OCI-LY3 (cell line): ENCODE results near the gene PI4KB.

Source experiments
- H2AFZ ChIP-seq: fragments of 200-600, 300-600 bp; shearing (Covaris generic); 2 replicates; pipeline ENCODE4 v1.6.0; 2014; ENCODE audit warnings: antibody characterized with exemption, low read depth, low read length
- H3K27ac ChIP-seq: fragments of 200-600, 300-600 bp; sonication (generic); 2 replicates; pipeline ENCODE4 v1.5.1; 2014; ENCODE audit warnings: mild to moderate bottlenecking, low read length, moderate library complexity, mixed read lengths
- H3K27me3 ChIP-seq: fragments of 200-600, 300-600 bp; sonication (generic); 2 replicates; pipeline ENCODE4 v1.6.1; 2014; ENCODE audit warnings: low read depth, low read length, mixed read lengths
- H3K36me3 ChIP-seq: fragments of 200-600, 300-600 bp; sonication (generic); replicated peaks from 2 replicates; pipeline ENCODE3; 2014; ENCODE audit warnings: low read depth, low read length, mixed read lengths
- H3K4me1 ChIP-seq: fragments of 300-600, 200-600 bp; sonication (generic); 2 replicates; pipeline ENCODE4 v1.6.1; 2014; ENCODE audit warnings: low read length, mixed read lengths
- H3K4me2 ChIP-seq: fragments of 200-600, 300-600 bp; sonication (generic); 2 replicates; pipeline ENCODE4 v1.6.1; 2014; ENCODE audit warnings: low read length, mixed read lengths
- H3K4me3 ChIP-seq: fragments of 300-600, 200-600 bp; sonication (generic); 2 replicates; pipeline ENCODE4 v1.5.1; 2014; ENCODE audit warnings: antibody characterized with exemption, mild to moderate bottlenecking, low read length, moderate library complexity
- H3K79me2 ChIP-seq: fragments of 300-600, 200-600 bp; shearing (Covaris generic); 2 replicates; pipeline ENCODE4 v1.6.1; 2014; ENCODE audit warnings: mild to moderate bottlenecking, low read length, mixed read lengths
- H3K9ac ChIP-seq: fragments of 300-600, 200-600 bp; shearing (Covaris generic); 2 replicates; pipeline ENCODE4 v1.6.0; 2014; ENCODE audit warnings: mild to moderate bottlenecking, low read length, moderate library complexity
- H3K9me3 ChIP-seq: fragments of 200-600, 300-600 bp; shearing (Covaris generic); 2 replicates; pipeline ENCODE4 v1.6.1; 2014; ENCODE audit warnings: low read length, mixed read lengths; ENCODE audit not compliant: insufficient read depth
- H4K20me1 ChIP-seq: fragments of 200-600, 300-600 bp; sonication (generic); 2 replicates; pipeline ENCODE4 v1.6.1; 2016; ENCODE audit warnings: low read length, mixed read lengths; ENCODE audit not compliant: insufficient read depth
- EZH2phosphoT487 ChIP-seq: fragments of 200-600 bp; shearing (Covaris generic); IDR thresholded peaks from 2 replicates; pipeline ENCODE4 v1.6.1; 2018; ENCODE audit warnings: antibody characterized with exemption, mixed run types, low read depth
- TF ChIP-seq, protein P1 (sequence below): fragments of 200-600, 300-600 bp; sonication (generic); IDR thresholded peaks from 2 replicates; pipeline ENCODE4 v1.5.1; 2014; ENCODE audit warnings: antibody characterized with exemption, low read length, low read depth

The PI4KB gene

GRCh38 chr1:151346769-151347522 lies 19.7 kb upstream of the PI4KB start, which contains the start of gene RFX5:
RFX5 (minus strand) TSS chr1:151347252; CDS start chr1:151346320, 932 bp downstream.
- Histone ChIP-seq H3K36me3 (peaks cover 49% of the 10 kb centered on the region), H3K9ac (peak within 1 kb of the TSS; percentile 99), H4K20me1 (no peaks in the 10 kb centered on the region), H3K4me1 (peaks cover 28% of the 10 kb centered on the region), H3K79me2 (peaks cover 29% of the 10 kb centered on the region), H2AFZ (peak within 1 kb of the TSS; percentile 12; the same call in 1 of the 2 replicates), H3K4me2 (peak within 1 kb of the TSS; percentile 99), H3K27me3 (no peaks in the 10 kb centered on the region), H3K4me3 (peak within 1 kb of the TSS; percentile 88), H3K9me3 (peaks cover 4% of the 10 kb centered on the region), H3K27ac (peak within 1 kb of the TSS; percentile 94)
- TF ChIP-seq EZH2phosphoT487 = no peak
- TF ChIP-seq, protein P1, sequence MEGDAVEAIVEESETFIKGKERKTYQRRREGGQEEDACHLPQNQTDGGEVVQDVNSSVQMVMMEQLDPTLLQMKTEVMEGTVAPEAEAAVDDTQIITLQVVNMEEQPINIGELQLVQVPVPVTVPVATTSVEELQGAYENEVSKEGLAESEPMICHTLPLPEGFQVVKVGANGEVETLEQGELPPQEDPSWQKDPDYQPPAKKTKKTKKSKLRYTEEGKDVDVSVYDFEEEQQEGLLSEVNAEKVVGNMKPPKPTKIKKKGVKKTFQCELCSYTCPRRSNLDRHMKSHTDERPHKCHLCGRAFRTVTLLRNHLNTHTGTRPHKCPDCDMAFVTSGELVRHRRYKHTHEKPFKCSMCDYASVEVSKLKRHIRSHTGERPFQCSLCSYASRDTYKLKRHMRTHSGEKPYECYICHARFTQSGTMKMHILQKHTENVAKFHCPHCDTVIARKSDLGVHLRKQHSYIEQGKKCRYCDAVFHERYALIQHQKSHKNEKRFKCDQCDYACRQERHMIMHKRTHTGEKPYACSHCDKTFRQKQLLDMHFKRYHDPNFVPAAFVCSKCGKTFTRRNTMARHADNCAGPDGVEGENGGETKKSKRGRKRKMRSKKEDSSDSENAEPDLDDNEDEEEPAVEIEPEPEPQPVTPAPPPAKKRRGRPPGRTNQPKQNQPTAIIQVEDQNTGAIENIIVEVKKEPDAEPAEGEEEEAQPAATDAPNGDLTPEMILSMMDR = no peak

GRCh38 chr1:151346082-151346768 lies 19.0 kb upstream of the PI4KB start:
- TF ChIP-seq EZH2phosphoT487 = no peak
- TF ChIP-seq, protein P1 = peak; percentile 38
- Histone ChIP-seq H3K79me2 (peaks cover 29% of the 10 kb centered on the region), H3K9me3 (no peaks in the 10 kb centered on the region), H3K4me2 (peak overlapping the region; percentile 99), H4K20me1 (no peaks in the 10 kb centered on the region), H3K4me3 (peak overlapping the region; percentile 88), H3K27ac (peak overlapping the region; percentile 94), H3K36me3 (peaks cover 54% of the 10 kb centered on the region), H3K9ac (peak overlapping the region; percentile 99), H2AFZ (no peak overlapping the region), H3K4me1 (peaks cover 32% of the 10 kb centered on the region), H3K27me3 (no peaks in the 10 kb centered on the region)

GRCh38 chr1:151344291-151344690 lies 17.1 kb upstream of the PI4KB start:
- peaks cover 59% of the 10 kb centered on the region for H3K36me3 ChIP-seq
- H3K4me1 ChIP-seq = peaks cover 32% of the 10 kb centered on the region
- H3K4me2 ChIP-seq = no peak overlapping the region
- H3K4me3 ChIP-seq = no peak overlapping the region
- H3K79me2 ChIP-seq = peaks cover 29% of the 10 kb centered on the region
- no peak for TF ChIP-seq EZH2phosphoT487
- no peaks in the 10 kb centered on the region for H4K20me1 ChIP-seq
- no peaks in the 10 kb centered on the region for H3K9me3 ChIP-seq
- H2AFZ ChIP-seq = no peak overlapping the region
- no peak overlapping the region for H3K27ac ChIP-seq
- no peak overlapping the region for H3K9ac ChIP-seq
- H3K27me3 ChIP-seq = no peaks in the 10 kb centered on the region

- Histone ChIP-seq H3K27me3 (no peaks in the 10 kb centered on the region), H3K9ac (no peak overlapping the region), H3K4me2 (no peak overlapping the region), H4K20me1 (no peaks in the 10 kb centered on the region), H3K79me2 (peaks cover 29% of the 10 kb centered on the region), H3K36me3 (peaks cover 55% of the 10 kb centered on the region), H2AFZ (no peak overlapping the region), H3K4me1 (peaks cover 29% of the 10 kb centered on the region), H3K27ac (no peak overlapping the region), H3K4me3 (no peak overlapping the region), H3K9me3 (no peaks in the 10 kb centered on the region)
- no peak for TF ChIP-seq EZH2phosphoT487
- TF ChIP-seq, protein P1 = no peak
These were observed 16.4 kb upstream of the PI4KB start for GRCh38 chr1:151343587-151343986.
